K562 (cell line): ENCODE results near the gene ERGIC1. TPM values are rescaled to one million over a fixed set of nuclear protein-coding genes. Genes with fewer than 3 reads are reported as not detected.

ENCODE experiments used
- ATAC-seq: fragments of 200-7000 bp; cut with Tn5 transposase; 3 replicates; pipeline ENCODE4 v1.9.1; 2020; ENCODE audit warnings: moderate library complexity
- BruUV-seq: library from RNA; stranded (reverse); fragments of 400-500 nt; replicated peaks from 2 replicates; lab custom pipeline; 2021; lab: Mats Ljungman, UMichigan
- CTCF ChIA-PET: fragments of 300-600 bp; formaldehyde crosslinking; extraction: SDS; loops from one replicate; lab custom pipeline; 2021; ENCODE audit warnings: low intra/inter-chr PET ratio; lab: Yijun Ruan, JAX
- POLR2A ChIA-PET: fragments of 300-600, 350-650 bp; sonication (Branson Sonifier 250); formaldehyde crosslinking; extraction: SDS; loops from one replicate; lab custom pipeline; 2021; ENCODE audit warnings: antibody characterized with exemption, inconsistent platforms; lab: Yijun Ruan, JAX
- DNase-seq, 4 experiments: peaks; one replicate each; pipeline versions ENCODE4 v3.0.0 to v3.0.0-alpha.2; 2011 to 2018; ENCODE audit warnings: low spot score in 3 of 4, mixed read lengths in 3 of 4; ENCODE audit errors: extremely low read depth in 1 of 4
- FAIRE-seq: peaks from 2 replicates; lab custom pipeline; 2011; peaks lifted over from hg19 to GRCh38; lab: Jason Lieb, UNC
- H2AFZ ChIP-seq: 2 replicates; pipeline ENCODE4 v1.6.0; 2011; ENCODE audit warnings: low read depth, low read length, control low read depth, inconsistent platforms
- H3K27ac ChIP-seq: fragments of 200-600 bp; 3 replicates; pipeline ENCODE4 v1.8.0; 2011; ENCODE audit warnings: low read depth, mild to moderate bottlenecking, control low read depth, inconsistent platforms, low read length, moderate library complexity, mixed read lengths; ENCODE audit errors: extremely low read depth
- H3K27me3 ChIP-seq, 2 experiments: fragments of 300-600 bp in 1 of 2; 2 replicates in 1 of 2; 3 replicates in 1 of 2; pipeline versions ENCODE4 v1.6.0 to v1.8.0; 2011; ENCODE audit warnings: inconsistent platforms in 2 of 2, low read length in 2 of 2, mild to moderate bottlenecking in 1 of 2, mixed read lengths in 1 of 2, moderate library complexity in 1 of 2; ENCODE audit not compliant: control insufficient read depth in 2 of 2, insufficient read depth in 2 of 2
- H3K36me3 ChIP-seq: fragments of 300-600 bp; 3 replicates; pipeline ENCODE4 v1.8.0; 2011; ENCODE audit warnings: mild to moderate bottlenecking, low read length, inconsistent platforms; ENCODE audit not compliant: control insufficient read depth, insufficient read depth
- H3K4me1 ChIP-seq, 2 experiments: fragments of 200-600 bp in 1 of 2; replicated peaks in 1 of 2; 2 replicates in 1 of 2; 3 replicates in 1 of 2; pipeline versions ENCODE4 v1.5.1 to v1.8.0; 2011; ENCODE audit warnings: inconsistent platforms in 2 of 2, low read length in 2 of 2, mild to moderate bottlenecking in 1 of 2, mixed read lengths in 1 of 2, moderate library complexity in 1 of 2; ENCODE audit not compliant: control insufficient read depth in 2 of 2, insufficient read depth in 2 of 2
- H3K4me2 ChIP-seq: 2 replicates; pipeline ENCODE4 v1.6.1; 2011; ENCODE audit warnings: low read length, control low read depth, inconsistent platforms, mixed read lengths; ENCODE audit not compliant: insufficient read depth
- H3K4me3 ChIP-seq: fragments of 200-600 bp; sonication (generic), shearing (Covaris generic); 2 replicates; pipeline ENCODE4 v1.5.1; 2016; ENCODE audit warnings: control low read depth, inconsistent platforms
- H3K79me2 ChIP-seq: fragments of 200-600 bp; 3 replicates; pipeline ENCODE4 v1.8.0; 2011; ENCODE audit warnings: low read length, inconsistent platforms; ENCODE audit not compliant: control insufficient read depth, insufficient read depth
- H3K9ac ChIP-seq, 2 experiments: 2 replicates each; pipeline versions ENCODE4 v1.6.0 to v1.6.1; 2011; ENCODE audit warnings: low read depth in 2 of 2, low read length in 2 of 2, control low read depth in 1 of 2, inconsistent platforms in 1 of 2, mild to moderate bottlenecking in 1 of 2, mixed read lengths in 1 of 2; ENCODE audit not compliant: insufficient read depth in 1 of 2
- H3K9me1 ChIP-seq: one replicate; pipeline ENCODE4 v1.6.0; 2011; ENCODE audit warnings: inconsistent platforms, mild to moderate bottlenecking, low read length, moderate library complexity; ENCODE audit not compliant: control insufficient read depth, insufficient read depth
- H3K9me3 ChIP-seq: replicated peaks from 2 replicates; pipeline ENCODE4 v1.5.1; 2011; ENCODE audit warnings: low read depth, low read length, inconsistent platforms; ENCODE audit not compliant: control insufficient read depth, insufficient read depth
- H4K20me1 ChIP-seq: replicated peaks from 2 replicates; pipeline ENCODE4 v1.6.1; 2011; ENCODE audit warnings: low read length, inconsistent platforms, mixed read lengths; ENCODE audit not compliant: control insufficient read depth, insufficient read depth
- ADNP ChIP-seq: fragments of 200-800 bp; sonication (Bioruptor generic); IDR thresholded peaks from 2 replicates; pipeline ENCODE4 v1.6.1; 2016; ENCODE audit warnings: missing genetic modification characterization, missing compliant biosample characterization
- BCOR ChIP-seq: fragments of 450-650 bp; IDR thresholded peaks from 2 replicates; pipeline ENCODE4 v1.6.1; 2016
- BRD9 ChIP-seq: fragments of 450-650 bp; IDR thresholded peaks from 2 replicates; pipeline ENCODE4 v1.6.1; 2018; ENCODE audit warnings: low read depth; ENCODE audit not compliant: partially characterized antibody
- HDAC2 ChIP-seq: fragments of 450-650 bp; IDR thresholded peaks from 2 replicates; pipeline ENCODE4 v1.6.1; 2016; ENCODE audit warnings: mild to moderate bottlenecking
- KDM1A ChIP-seq, 2 experiments: fragments of 450-650 bp; IDR thresholded peaks; 2 replicates each; pipeline ENCODE4 v1.6.1; 2016; ENCODE audit warnings: mild to moderate bottlenecking in 2 of 2
- RBM25 ChIP-seq: fragments of 200-400 bp; formaldehyde crosslinking; IDR thresholded peaks from 2 replicates; pipeline ENCODE4 v1.6.1; 2018; ENCODE audit warnings: low read length, low read depth, moderate library complexity; ENCODE audit not compliant: severe bottlenecking
- RCOR1 ChIP-seq, 2 experiments: IDR thresholded peaks; 2 replicates each; pipeline ENCODE4 v1.6.1; 2012; ENCODE audit warnings: low read depth in 2 of 2, low read length in 2 of 2, borderline replicate concordance in 1 of 2, improper control_type of control experiment in 1 of 2
- SETDB1 ChIP-seq: IDR thresholded peaks from one replicate; pipeline ENCODE4 v1.6.1; 2012; ENCODE audit warnings: low read length, control low read depth, inconsistent platforms
- SMARCA5 ChIP-seq: fragments of 450-650 bp; IDR thresholded peaks from 2 replicates; pipeline ENCODE4 v1.6.1; 2016
- TCFL5 ChIP-seq: fragments of 250-450 bp; sonication (Bioruptor Pico); conservative IDR thresholded peaks from 2 replicates; pipeline ENCODE4 v1.6.1; 2021; ENCODE audit warnings: mild to moderate bottlenecking, moderate library complexity, matching md5 sums
- ZFP36 ChIP-seq: fragments of 150-350 bp; IDR thresholded peaks from 2 replicates; pipeline ENCODE4 v1.6.1; 2018; ENCODE audit warnings: low read length, low read depth; ENCODE audit not compliant: partially characterized antibody
- ZNF197 ChIP-seq: fragments of 200-800 bp; sonication (Bioruptor generic); IDR thresholded peaks from 2 replicates; pipeline ENCODE4 v1.6.1; 2016; ENCODE audit warnings: low read depth, missing genetic modification characterization, missing compliant biosample characterization
- WGBS: fragments of 100-300 bp; shearing (Covaris generic); methylation state at CpG from one replicate; pipeline ENCODE4 v1.1.6; 2016; ENCODE audit warnings: low coverage, mixed read lengths; ENCODE audit not compliant: insufficient coverage; ENCODE audit errors: missing lambda C conversion rate; 5-methylcytosine and 5-hydroxymethylcytosine counted together
- in situ Hi-C: fragments of 300-500 bp; cut with MboI; formaldehyde crosslinking; loops from 4 replicates; pipeline ENCODE4 v1.15.0; 2018; ENCODE audit warnings: inconsistent platforms, mixed read lengths
- intact Hi-C: fragments of 100-400 bp; cut with micrococcal nuclease; formaldehyde crosslinking; loops from 2 replicates; pipeline ENCODE4 v1.14.2; 2022
- polyA plus RNA-seq, 8 experiments: library from polyadenylated mRNA; depleted of rRNA in 4 of 8; stranded (reverse) in 5 of 8; unstranded in 3 of 8; fragments of >200 nt; fragmentation: Nextera tagmentation in 2 of 8; fragmentation: Illumina TruSeq in 1 of 8; extraction: Ambion mirVana in 2 of 8; extraction: Trizol in 1 of 8; gene quantifications; 2 replicates each; pipeline versions ENCODE4 v1.2.1 to v1.2.3, GENCODE V29; 2011 to 2014; ENCODE audit warnings: inconsistent platforms in 1 of 8, missing spikeins in 1 of 8
- total RNA-seq, 7 experiments: library from RNA; depleted of rRNA in 6 of 7; stranded (reverse); fragments of >200 nt in 6 of 7; fragmentation: Illumina TruSeq in 2 of 7; extraction: Trizol in 2 of 7; gene quantifications; 2 replicates each; pipeline versions ENCODE4 v1.2.1 to v1.2.3, GENCODE V29; 2011 to 2021; ENCODE audit warnings: low replicate concordance in 1 of 7

Gene ERGIC1
- total and polyA plus RNA-seq, 9 of the 15 experiments (the other 6 are each of a cell fraction or from before 2014, with no cell fraction given): 5.5 to 68.4 (median 36.4) TPM

- ATAC-seq: no peak
- FAIRE-seq: peak; percentile 58
- Histone ChIP-seq H3K9me1 (no peaks in the 10 kb centered on the region), H3K4me2 (no peak overlapping the region), H3K4me3 (no peak overlapping the region), H3K79me2 (no peaks in the 10 kb centered on the region), H4K20me1 (peaks cover 6% of the 10 kb centered on the region; the same call in 1 of the 2 replicates), H3K4me1 (peaks cover 3 to 13% of the 10 kb centered on the region in 2 experiments; a peak in 3 of 5 replicates), H2AFZ (no peak overlapping the region), H3K36me3 (peaks cover 13% of the 10 kb centered on the region; the same call in 1 of the 3 replicates), H3K27me3 (0 out of 5 replicates have a peak, but pooled peaks cover 0 to 2% of the 10 kb centered on the region in 2 experiments), H3K9ac (no peak overlapping the region), H3K9me3 (no peaks in the 10 kb centered on the region), H3K27ac (no peak overlapping the region)
- no peak for DNase-seq
- intact Hi-C loops (no loop called here), in situ Hi-C loops (no loop called here)
- POLR2A ChIA-PET: interaction anchor here (0.6 to 3.2 kb wide), 8 partner anchors 9 to 1578 kb away, joined by 3 to 36 read pairs (median 3); partner anchors contain the start of genes ATP6V0E1 and RPL26L1
- BruUV-seq: no TSS peak
- WGBS: 30% methylated on average over 3 of the region's 3 CpGs
- CTCF ChIA-PET: no interaction called here
- TF ChIP-seq ZFP36 (peak; percentile 91), HDAC2 (peak; percentile 58; the same call in 1 of the 2 replicates), TCFL5 (CRISPR knock-in tag) (no peak), ADNP (peak; percentile 81), SMARCA5 (peak; percentile 94), RCOR1 (IDR thresholded peaks at IDR 0.05; ENCODE audit: borderline replicate concordance in 1 of 2, low read depth in 2 of 2, low read length in 2 of 2) (peak in 1 of 2 experiments; percentile 69; a peak in 1 of 4 replicates), SETDB1 (no peak), BRD9 (peak; percentile 30), BCOR (peak; percentile 98), KDM1A (IDR thresholded peaks at IDR 0.05) (peak; percentile 69 to 82), RBM25 (peak; percentile 99), ZNF197 (CRISPR knock-in tag) (no peak)
Measured at GRCh38 chr5:172973127-172973916, 139.3 kb downstream of the ERGIC1 start.
